GM21576 (cell line): Measurements from ENCODE around the gene LMTK2.

Experiments
- ATAC-seq: cut with Tn5 transposase; IDR thresholded peaks from one replicate; pipeline ENCODE4 v1.9.1; 2021; ENCODE audit warnings: mild to moderate bottlenecking, moderate library complexity; ENCODE audit not compliant: unreplicated experiment

The LMTK2 gene

DNA sequence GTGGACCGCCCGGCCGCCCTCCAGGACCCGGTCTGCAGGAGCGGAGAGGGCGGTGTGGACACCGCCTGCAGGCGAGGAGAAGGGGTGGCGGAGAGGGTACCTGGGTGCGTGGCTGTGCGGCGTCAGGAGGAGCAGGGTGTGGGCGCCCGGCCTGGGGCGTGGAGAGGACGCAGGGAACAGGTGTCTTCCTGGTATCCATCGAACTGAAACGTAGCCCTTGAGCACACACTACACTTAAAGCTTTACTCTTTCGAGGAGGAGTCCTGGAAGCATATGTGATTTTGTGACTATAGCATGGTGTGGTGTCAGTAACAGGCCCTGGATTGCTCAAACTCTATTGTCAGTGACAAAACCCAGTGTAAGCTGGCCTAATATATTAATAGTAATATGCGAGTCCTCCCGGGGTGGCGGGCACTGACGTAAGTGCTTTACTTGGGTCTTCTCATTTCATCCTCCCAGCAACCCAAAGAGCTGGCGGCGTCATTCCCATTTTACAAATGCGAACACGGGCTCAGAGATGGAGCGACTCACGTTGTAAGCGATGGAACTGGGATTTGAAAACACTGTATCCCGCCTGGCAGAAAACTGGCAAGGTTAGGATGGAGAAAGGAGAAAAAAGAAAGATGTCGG, 145.9 kb downstream of the LMTK2 start:
- ATAC-seq: no peak

DNA sequence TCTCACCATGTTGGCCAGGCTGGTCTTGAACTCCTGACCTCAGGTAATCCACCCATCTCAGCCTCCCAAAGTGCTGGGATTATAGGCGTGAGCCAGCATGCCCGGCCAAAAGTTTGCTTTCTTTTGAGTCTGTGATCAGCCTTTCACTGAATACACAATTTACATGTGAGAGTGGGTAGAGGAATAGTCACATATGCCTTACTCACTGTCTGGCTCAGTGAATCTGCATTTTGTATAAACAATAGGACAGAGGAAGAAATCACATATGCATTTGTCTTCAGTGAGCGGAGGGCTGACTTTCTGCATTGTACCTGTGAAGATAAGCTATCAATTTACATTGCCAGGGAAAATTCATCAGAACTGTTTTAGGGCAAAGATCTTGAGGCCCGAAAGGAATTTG, 147.9 kb downstream of the LMTK2 start:
- ATAC-seq: no peak

DNA sequence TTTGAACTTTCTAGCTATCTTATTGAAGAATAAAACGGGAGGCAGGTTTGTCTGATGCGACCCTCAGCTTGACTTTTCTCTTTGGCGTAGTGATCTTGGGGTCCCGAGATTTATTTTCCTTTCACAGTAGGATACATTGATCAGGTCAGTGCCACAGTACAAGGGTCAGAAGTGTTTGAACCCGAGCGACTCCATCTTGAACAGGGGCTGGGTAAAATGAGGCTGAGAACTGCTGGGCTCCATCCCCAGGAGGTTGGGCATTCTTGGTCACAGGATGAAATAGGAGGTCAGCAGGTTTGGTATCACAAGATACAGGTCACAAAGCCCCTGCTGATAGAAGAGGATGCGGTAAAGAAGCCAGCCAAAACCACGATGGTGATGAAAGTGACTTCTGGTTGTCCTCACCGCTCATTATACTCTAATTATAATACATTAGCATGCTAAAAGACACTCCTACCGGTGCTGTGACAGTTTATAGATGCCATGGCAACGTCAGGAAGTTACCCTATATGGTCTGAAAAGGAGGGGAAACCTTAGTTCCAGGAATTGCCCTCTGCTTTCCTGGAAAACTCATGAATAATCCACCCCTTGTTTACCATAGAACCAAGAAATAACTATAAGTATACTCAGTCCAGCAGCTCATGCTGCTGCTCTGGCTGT, 148.4 kb downstream of the LMTK2 start:
- no peak for ATAC-seq

DNA sequence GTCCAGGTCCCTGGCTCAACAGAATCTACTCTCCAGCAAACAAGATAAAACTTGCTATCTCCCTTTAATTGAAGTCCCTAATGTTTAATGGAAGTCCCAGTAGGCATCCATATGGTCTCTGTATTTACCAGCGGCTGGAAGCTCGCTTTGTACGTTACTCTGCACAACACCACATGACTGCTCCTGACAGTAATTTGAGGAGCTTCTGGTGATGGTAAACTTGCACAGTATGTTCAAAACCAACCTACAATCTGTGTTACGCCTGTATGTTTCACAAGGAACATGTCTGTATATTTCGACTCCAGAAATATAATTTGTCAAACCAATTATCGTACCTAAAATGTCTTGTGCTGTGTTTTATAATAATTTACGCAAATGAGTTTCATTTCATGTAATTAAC, 149.8 kb downstream of the LMTK2 start:
- no peak for ATAC-seq

DNA sequence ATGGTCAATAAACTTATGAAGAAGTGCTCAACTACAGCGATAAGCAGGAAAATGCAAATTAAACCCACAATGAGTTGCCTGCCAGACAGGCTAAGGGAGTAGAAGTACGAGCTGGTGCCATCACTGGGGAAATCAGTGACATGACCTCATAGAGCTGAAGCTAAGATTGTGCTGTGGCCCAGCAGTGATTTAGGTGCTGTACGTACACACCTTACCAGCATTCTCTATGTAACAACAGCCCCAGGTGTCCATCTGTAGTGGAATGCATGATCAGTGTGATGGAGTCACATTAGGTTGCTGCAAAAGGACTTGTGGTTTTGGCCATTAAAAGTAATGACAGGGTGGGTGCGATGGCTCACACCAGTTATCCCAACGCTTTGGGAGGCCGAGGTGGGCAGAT, 151.0 kb downstream of the LMTK2 start:
- ATAC-seq: no peak
